ENCODE measurements around the gene PRDM16. TPM values are rescaled to one million over a fixed set of nuclear protein-coding genes. Genes with fewer than 3 reads are reported as not detected.

The PRDM16 gene
- total RNA-seq, 1 experiment from 2014 or later = 0.17 TPM

DNA sequence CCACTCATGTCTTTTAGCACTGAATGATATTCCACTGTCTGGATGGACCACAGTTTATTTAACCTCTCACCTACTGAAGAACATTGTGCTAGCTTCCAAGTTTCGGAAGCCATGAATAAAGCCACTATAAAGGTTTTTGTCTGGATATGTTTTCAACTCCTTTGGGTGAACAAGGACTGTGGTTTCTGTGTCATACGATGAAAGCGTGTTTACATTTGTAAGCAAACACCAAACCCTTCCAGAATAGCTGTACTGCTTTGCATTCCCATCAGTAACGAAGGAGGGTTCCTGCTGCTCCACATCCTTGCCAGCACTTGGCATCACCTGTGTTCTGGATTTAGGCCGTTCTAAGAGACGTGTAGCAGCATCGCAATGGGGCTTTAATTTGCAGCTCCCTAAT lies 374.8 kb downstream of the PRDM16 start:
- no CpG with 5 or more reads among the region's 7 CpGs for WGBS (ENCODE audit: extremely low coverage, insufficient read length, low lambda C conversion rate)
- H2BK120ac ChIP-seq (ENCODE audit: low read depth, low read length, poor library complexity, severe bottlenecking) = no peak overlapping the region
- no peak overlapping the region for H3K4ac ChIP-seq (ENCODE audit: low read depth, low read length)
- Mint-ChIP-seq H3K4me1 (peaks cover 9 to 18% of the 10 kb centered on the region in 2 experiments; a peak in 3 of 4 replicates), H3K9me3 (no peaks in the 10 kb centered on the region), H3K27me3 (ENCODE audit: low read depth) (peaks cover 15% of the 10 kb centered on the region), H3K4me3 (no peak overlapping the region), H3K27ac (no peak overlapping the region), H3K36me3 (ENCODE audit: insufficient read depth in 1 of 3, low read depth in 3 of 3) (no peaks in the 10 kb centered on the region)
- H3K18ac ChIP-seq (ENCODE audit: insufficient read length, low read depth, low read length) = no peak overlapping the region
- no peaks in the 10 kb centered on the region; the same call in 1 of the 2 replicates for H3K27me3 ChIP-seq (ENCODE audit: insufficient read depth, low read length)
- no peaks in the 10 kb centered on the region for H3K23me2 ChIP-seq (ENCODE audit: insufficient read length, low read depth, low read length, poor library complexity, severe bottlenecking)
- H3K9me3 ChIP-seq (ENCODE audit: control insufficient read depth, low read depth, low read length) = no peaks in the 10 kb centered on the region
- TF ChIP-seq, protein P1, sequence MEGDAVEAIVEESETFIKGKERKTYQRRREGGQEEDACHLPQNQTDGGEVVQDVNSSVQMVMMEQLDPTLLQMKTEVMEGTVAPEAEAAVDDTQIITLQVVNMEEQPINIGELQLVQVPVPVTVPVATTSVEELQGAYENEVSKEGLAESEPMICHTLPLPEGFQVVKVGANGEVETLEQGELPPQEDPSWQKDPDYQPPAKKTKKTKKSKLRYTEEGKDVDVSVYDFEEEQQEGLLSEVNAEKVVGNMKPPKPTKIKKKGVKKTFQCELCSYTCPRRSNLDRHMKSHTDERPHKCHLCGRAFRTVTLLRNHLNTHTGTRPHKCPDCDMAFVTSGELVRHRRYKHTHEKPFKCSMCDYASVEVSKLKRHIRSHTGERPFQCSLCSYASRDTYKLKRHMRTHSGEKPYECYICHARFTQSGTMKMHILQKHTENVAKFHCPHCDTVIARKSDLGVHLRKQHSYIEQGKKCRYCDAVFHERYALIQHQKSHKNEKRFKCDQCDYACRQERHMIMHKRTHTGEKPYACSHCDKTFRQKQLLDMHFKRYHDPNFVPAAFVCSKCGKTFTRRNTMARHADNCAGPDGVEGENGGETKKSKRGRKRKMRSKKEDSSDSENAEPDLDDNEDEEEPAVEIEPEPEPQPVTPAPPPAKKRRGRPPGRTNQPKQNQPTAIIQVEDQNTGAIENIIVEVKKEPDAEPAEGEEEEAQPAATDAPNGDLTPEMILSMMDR (conservative IDR thresholded peaks at IDR 0.05) = no peak
- H2AK5ac ChIP-seq (ENCODE audit: insufficient read length, low read length) = no peak overlapping the region
- H4K8ac ChIP-seq (replicated peaks; ENCODE audit: insufficient read length, low read depth, low read length) = no peak overlapping the region
- no peaks in the 10 kb centered on the region for H3K79me1 ChIP-seq (ENCODE audit: insufficient read depth, low read depth, low read length, poor library complexity, severe bottlenecking)
- no peak for DNase-seq
- H3K9ac ChIP-seq (ENCODE audit: extremely low read depth, insufficient read length, low read length) = no peak overlapping the region
- H2BK5ac ChIP-seq (ENCODE audit: insufficient read length, low read length) = no peak overlapping the region
- H2BK12ac ChIP-seq (ENCODE audit: insufficient read length, low read depth, low read length) = no peak overlapping the region
- no peaks in the 10 kb centered on the region for H3K79me2 ChIP-seq (ENCODE audit: insufficient read depth, low read length)
- H3K23ac ChIP-seq (ENCODE audit: insufficient read length, low read depth, low read length) = no peak overlapping the region
- no peak overlapping the region for H3K4me2 ChIP-seq (ENCODE audit: insufficient read depth, insufficient read length, low read length)
- no peak overlapping the region for H2BK20ac ChIP-seq (ENCODE audit: low read depth, low read length, poor library complexity, severe bottlenecking)
- H2BK15ac ChIP-seq (ENCODE audit: low read depth, low read length) = no peak overlapping the region
- H4K20me1 ChIP-seq (ENCODE audit: control insufficient read depth, insufficient read depth, insufficient read length) = no peaks in the 10 kb centered on the region
- no peak overlapping the region for H3T11ph ChIP-seq (ENCODE audit: low read length)
- no peak overlapping the region for H3K56ac ChIP-seq (ENCODE audit: insufficient read length, low read depth, low read length)
- no peak overlapping the region for H2AFZ ChIP-seq (ENCODE audit: low read length)
- H4K91ac ChIP-seq (ENCODE audit: insufficient read length, low read depth, low read length) = no peak overlapping the region
- no peak overlapping the region for H4K5ac ChIP-seq (ENCODE audit: insufficient read length, low read depth, low read length)
- no peak overlapping the region for H3K14ac ChIP-seq (ENCODE audit: insufficient read depth, low read length)
- no peak overlapping the region for H3K27ac ChIP-seq (ENCODE audit: insufficient read length, low read depth, low read length)
- no peaks in the 10 kb centered on the region for H3K4me1 ChIP-seq (ENCODE audit: insufficient read depth, low read length)

Measured in H9 (cell line).